ENCODE results near the gene HTR2C.

DNA sequence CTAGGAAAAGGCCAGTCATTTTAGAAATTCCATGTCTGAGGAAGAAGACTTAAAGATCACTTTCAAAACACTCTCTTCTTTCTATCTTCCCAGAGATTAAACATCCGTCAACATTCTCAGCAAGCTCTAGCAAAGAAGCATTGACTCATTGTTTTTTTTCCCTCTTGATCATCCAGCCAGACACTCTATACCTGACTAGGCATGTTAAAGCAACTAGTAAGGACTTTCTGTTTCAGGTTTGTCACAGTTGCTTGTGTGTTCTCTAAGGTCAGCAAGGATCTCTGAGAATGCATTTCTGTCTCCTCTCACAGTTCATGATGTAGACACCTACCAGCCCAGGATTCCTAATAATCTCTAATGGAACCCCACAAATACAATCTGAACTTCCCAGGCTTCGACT is 321.4 kb downstream of the HTR2C start:
- TF ChIP-seq POLR2A (IDR thresholded peaks at IDR 0.05) (no peak), POLR2AphosphoS5 (IDR thresholded peaks at IDR 0.05; ENCODE audit: insufficient read depth in 1 of 2, low read depth in 1 of 2) (no peak)
- TF ChIP-seq, protein P1, sequence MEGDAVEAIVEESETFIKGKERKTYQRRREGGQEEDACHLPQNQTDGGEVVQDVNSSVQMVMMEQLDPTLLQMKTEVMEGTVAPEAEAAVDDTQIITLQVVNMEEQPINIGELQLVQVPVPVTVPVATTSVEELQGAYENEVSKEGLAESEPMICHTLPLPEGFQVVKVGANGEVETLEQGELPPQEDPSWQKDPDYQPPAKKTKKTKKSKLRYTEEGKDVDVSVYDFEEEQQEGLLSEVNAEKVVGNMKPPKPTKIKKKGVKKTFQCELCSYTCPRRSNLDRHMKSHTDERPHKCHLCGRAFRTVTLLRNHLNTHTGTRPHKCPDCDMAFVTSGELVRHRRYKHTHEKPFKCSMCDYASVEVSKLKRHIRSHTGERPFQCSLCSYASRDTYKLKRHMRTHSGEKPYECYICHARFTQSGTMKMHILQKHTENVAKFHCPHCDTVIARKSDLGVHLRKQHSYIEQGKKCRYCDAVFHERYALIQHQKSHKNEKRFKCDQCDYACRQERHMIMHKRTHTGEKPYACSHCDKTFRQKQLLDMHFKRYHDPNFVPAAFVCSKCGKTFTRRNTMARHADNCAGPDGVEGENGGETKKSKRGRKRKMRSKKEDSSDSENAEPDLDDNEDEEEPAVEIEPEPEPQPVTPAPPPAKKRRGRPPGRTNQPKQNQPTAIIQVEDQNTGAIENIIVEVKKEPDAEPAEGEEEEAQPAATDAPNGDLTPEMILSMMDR (IDR thresholded peaks at IDR 0.05), result no peak

Measured in vagina (tissue), 2 donors.